ENCODE data around the gene SCAMP5.

GRCh38 chr15:74961616-74962015 is 33.7 kb upstream of the SCAMP5 start:
- TF ChIP-seq CTCF (IDR thresholded peaks at IDR 0.05 in 4 of 5, conservative IDR thresholded peaks at IDR 0.05 in 1 of 5) (no peak), POLR2A (IDR thresholded peaks at IDR 0.05) (no peak)
